T follicular helper cell (primary cell): ENCODE results near the gene TMEM250.
A peak's percentile ranks its signal among the peaks of the same experiment; 100 is the strongest.

ENCODE experiments used
- DNase-seq: peaks from one replicate; pipeline ENCODE4 v3.0.0-alpha.2; 2020; ENCODE audit warnings: low read depth

The TMEM250 gene

DNA sequence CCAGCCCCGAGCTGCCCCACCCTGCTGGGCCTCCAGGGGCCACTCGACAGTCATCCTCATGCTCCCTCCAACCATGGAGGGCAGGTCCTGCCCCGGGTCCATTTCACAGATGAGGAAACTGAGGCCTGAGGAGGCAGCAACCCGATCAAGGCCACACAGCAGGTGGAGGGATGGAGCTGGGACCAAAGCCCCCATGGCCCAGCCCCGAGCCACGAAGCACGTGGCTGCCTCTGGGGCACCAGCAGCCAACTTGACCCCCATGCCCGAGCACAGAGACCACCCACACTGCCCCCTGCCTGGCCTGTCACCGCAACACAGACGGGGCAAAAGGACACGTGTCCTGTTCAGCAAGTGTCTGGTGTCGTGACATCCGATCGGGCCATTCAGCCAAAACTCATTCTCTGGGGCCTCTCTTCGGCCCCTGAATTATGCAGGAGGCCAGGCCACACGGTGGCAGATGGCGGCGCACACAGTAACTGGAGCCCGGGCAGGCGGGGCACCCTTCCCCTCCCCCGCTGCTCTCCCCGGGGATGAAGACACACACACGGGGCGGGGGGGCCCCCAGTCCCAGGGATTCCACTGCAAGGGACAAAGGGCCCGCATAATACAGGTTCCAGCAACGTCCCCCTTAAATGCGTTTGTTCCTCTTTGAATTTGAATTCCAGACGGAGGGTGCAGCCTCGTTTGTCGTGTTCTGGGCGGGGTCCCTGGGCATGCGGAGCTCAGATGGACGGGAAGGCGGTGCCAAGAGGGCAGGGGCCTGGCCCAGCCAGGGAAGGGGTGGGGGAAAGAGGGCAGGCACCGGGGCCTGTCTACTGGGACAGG, 29.4 kb upstream of the TMEM250 start:
- DNase-seq = no peak

- no peak for DNase-seq
These were observed 28.6 kb upstream of the TMEM250 start for GRCh38 chr9:136147038-136147889.

DNA sequence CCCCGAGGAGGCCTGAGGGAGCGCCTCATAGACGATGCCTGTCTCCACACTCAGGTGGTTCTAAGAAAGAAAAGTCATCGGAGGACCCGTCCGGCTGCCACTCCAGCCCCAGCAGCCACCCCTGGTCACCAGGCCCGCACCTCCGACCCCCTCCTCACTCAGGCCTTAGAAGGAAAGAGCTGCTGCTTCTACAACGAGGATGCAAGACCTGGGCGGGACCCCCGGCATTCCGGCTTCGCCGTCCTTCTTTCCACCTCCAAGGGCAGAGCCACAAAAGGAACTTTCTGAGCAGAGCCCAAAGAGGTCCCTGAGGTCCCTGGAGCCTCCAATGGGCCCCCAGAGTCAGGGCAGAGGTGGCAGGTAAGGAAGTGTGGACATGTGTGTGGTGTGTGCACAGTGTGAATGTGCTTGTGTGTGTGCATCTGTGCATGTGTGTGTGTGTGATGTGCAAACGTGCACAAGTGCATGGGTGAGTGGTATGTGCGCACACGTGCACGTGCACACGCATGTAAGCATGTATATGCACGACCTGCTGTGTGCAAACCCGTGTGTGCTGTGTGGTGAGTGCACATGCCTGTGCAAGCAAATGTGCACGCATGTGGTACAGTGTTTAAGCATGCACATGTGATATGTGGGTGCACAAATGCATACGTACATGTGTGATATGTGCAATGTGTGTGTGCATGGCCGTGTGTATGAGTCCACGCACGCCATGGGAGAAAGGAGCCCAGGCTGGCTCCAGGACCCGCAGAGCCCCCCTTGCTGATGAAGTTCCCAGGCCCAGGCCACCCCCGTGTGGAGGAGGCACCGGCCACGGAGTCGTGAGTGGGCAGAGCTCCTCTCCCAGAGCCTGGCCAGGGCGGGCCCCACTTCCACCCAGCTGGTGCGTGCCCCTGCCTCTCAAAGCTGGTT, 27.7 kb upstream of the TMEM250 start:
- DNase-seq = no peak

DNA sequence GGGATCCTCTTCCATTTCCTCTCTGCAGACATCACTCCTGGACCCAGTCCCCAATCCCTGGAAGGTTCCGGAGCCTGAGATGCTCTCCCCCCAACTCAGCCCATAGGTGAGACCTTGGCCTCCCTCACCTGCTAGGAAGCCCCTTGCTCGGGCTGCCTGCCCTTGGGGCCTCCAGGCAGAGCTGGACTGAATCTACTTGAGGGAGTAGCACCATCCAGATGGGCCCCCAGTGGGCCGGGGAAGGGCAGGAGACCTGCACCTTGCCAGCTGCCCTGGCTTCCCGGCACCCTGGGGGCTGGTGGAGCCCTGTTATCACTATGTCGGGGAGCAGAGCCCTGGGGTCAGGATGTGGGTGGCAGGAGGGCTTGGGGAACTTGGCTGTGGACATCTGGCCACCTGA, 26.9 kb upstream of the TMEM250 start:
- DNase-seq = no peak

GRCh38 chr9:136144450-136144849, 25.8 kb upstream of the TMEM250 start:
- DNase-seq = no peak

DNA sequence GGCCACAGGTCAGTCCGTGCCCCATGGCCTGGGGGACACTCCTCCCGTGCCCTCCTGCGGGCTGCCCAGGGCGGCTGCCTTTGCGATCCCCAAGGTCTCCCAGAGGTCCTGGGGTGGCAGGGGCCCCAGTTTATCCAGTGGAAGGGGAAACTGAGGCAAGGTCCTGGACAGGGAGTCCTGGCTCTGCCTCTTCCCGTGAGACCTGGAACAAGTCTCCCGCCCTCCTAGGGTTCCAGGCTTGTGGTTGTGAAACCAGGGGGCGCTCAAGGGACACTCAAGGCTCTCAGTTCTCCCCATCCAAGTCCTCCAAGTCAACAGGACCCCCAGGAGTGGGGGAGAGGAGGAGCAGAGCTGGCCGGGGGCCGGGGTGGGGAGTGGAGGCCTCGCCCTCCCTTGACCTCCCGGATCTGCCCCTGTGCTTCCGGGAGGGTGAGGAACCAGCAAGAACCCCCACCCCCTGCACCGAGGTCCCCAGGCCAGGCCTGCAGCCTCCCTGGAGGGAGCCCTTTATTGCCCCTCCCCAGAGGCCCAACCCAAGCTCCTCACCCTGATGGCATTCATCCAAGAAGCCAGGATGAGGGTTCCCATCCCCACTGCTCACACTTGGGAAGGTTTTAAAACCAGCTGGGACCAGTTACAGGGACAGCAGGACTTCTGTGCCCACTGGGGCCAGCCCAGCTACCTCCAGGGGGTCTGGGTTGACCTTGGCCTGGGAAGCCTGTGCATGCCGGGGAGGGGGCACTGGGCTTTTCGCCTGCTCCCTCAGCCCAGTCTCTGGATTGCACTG, 24.7 kb upstream of the TMEM250 start:
- DNase-seq = no peak

- no peak for DNase-seq
These were observed 24.2 kb upstream of the TMEM250 start for GRCh38 chr9:136142859-136143214.

DNA sequence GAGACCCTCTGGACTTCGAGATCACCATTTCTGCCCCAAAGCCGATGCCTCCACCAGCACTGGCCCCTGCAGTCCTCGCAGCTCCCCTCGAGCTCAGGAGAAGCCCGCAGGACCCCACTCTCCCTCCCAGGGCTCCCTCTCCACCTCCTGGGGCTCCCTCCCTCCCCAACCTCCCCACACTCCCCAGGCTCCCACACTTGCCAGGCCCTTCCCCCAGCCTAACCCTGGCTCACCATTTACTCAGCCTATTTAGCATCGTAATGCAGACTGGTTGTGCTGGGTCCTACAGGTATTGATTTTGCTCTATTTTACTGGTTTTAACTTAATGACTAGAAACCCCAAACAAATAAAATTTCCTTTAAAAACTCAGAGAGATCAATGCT, 23.7 kb upstream of the TMEM250 start:
- no peak for DNase-seq

DNA sequence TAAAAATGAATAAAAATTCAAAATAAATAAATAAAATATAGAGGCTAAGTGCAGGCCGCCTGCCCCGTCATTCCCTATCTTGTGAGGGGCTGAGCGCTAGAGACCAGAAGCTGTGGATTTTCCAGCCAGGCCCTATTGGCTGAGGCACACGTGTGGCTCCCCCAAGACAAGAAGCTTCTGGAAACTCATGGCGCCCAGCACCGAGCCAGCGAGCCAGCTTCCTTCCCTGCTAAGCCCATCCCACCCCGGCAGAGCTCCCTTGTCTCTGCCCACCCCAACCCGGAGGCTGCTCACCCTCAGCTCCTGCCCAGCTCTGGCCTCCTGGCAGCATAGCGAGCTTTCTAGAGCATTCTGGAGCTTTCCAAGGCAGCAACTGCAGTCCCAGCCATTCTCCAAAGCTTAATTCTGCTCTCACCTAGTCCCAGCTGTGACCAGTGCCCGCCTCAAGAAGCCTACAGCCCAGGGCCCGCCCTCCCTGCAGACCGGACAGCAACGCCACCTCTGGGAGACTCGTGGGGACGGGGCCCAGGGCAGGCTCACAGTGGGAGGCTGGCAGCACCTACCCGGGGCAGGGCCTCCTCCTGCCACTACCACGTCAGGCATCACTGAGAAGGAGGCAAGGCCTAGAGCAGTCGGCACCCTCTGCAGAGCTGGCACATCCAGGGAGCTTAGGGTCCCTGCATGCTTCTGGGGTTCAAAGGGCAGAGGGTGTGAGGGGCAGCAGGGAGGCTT, 23.2 kb upstream of the TMEM250 start:
- no peak for DNase-seq

- no peak for DNase-seq
These were observed 22.3 kb upstream of the TMEM250 start for GRCh38 chr9:136140966-136141365.

- no peak for DNase-seq
These were observed 21.4 kb upstream of the TMEM250 start for GRCh38 chr9:136140046-136140445.

- peak; percentile 17 for DNase-seq
These were observed 19.9 kb upstream of the TMEM250 start for GRCh38 chr9:136138566-136138965.

DNA sequence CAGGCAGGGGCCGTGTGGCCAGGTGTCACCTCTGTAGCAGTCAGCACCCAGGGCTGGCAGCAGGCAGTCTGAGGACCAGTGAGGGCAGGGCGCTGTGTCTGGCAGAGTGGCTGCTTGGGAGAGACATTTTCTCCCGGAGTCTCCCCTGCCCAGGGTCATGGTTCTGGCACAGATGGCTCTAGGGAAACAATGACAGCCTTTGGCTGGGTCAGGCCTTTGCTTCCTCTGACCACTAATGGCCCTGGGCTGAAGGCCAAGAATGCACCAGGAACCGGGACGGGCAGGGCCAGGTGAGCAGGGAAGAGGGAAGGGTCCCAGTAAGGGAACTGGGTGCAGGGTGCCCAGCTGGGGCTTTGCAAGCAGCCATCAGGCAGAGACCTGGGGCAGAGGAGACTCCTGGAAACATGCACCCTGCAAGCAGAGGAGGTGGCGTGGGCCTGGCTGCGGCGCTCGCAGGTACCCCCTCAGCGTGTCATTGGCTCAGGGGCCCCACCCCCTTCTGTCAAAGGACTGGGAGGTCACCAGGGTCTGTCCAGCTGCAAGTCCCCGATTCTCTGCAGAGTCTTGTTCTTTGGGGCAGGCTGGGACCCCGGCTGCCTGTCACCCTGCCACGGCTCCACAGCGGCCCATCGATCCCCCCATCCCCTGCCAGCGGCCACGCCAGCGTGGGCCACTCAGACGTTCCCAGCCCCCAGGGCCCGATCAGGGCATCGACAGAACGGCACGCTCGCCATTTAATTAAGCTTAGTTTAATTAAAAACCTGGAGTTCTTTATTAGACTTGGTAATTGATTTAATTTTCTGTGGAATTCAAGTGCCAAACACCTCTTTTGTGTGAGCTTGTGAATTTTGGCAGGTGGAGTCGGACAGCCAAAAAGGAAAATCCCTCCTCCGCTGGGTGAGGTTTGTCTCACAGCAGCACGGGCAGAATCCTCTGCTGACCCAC, 18.9 kb upstream of the TMEM250 start:
- no peak for DNase-seq

- no peak for DNase-seq
These were observed 17.7 kb upstream of the TMEM250 start for GRCh38 chr9:136136127-136136925.

GRCh38 chr9:136135326-136136126, 16.9 kb upstream of the TMEM250 start:
- DNase-seq = no peak

DNA sequence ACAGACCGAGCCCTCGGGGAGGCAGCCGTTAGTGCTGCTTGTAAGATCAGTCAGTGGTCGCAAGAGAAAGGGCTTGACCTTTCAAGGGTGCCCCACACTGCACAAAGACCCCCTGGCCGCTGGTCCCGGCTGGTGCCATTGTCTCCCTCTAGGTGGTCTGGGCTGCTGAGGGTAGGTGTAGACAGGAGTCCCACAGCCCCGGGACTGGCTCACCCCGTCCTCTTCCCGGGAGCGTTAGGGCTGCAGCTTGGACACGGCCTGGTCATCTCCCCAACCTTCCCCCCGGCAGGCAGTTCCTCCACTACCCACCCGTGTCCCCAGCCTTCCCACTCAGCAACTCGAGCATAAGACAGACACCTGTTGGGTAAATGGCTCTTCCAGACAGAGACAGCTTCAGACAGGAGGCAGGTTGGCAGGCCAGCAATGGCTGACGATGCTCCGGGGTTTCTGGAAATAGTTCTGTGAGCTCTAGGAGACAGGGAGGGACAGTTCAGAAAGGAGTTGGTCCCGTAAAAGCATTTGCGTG, 15.3 kb upstream of the TMEM250 start:
- DNase-seq = no peak

DNA sequence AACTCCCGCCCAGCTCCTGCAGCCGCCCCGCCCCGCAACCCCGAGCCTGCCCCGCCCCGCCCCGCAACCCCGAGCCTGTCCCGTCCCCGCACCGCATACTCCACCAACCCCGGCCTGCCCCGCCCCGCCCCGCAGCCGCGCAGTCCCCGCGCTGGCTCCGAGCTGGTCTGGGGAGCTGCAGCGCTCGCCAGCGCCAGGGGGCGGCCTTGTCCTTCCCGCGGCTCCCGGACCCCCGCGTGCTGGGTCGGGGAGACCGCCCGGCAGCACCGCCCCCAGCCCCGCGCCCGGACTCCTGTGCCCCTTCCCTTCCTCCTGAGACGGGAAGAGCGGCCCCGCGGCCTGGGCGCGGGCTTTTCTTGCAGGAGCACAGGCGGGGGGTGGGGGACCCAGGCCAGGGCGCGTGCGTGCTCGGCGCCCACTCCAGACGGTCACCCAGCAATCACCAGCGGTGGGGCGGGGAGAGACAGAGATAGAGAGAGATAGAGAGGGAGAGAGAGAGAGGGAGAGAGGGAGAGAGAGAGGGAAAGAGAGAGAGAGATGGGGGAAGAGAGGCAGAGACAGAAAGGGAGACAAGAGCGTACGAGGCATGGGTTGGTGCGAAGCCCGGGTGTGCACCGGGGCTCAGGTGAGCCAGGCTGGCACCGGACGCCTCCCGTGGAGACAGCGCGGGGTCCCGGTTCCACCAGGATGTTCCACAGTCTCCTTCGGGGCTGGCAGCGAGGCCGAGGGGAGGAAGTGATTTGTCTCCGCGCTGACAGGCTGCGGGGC, 14.7 kb upstream of the TMEM250 start:
- DNase-seq = no peak
